ENCODE data around the gene DMWD. TPM values are rescaled to one million over a fixed set of nuclear protein-coding genes. Genes with fewer than 3 reads are reported as not detected.
"Not testable (repeated sequence)": the region's sequence is repeated elsewhere in the genome, so short reads cannot be mapped to it uniquely, and the experiment has no call there.

The DMWD gene
- polyA plus RNA-seq, 1 donor = 24.4 TPM

DNA sequence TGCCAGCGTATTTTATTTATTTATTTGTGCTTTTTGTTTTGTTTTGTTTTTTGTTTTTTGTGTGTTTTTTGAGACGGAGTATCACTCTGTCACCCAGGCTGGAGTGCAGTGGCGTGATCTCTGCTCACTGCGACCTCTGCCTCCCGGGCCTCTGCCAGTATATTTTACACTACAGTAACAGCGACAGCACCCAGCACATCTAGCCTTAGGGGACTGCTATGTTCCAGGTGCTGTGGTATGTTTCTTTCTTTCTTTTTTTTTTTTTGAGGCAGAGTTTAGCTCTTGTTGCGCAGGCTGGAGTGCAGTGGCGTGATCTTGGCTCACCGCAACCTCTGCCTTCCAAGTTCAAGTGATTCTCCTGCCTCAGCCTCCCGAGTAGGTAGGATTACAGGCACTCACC is 41.2 kb downstream of the DMWD start:
- no CpG with 5 or more reads among the region's 10 CpGs for WGBS (ENCODE audit: insufficient coverage, low lambda C conversion rate)
- not testable (repeated sequence) for H3K4me1 ChIP-seq (ENCODE audit: control insufficient read depth, insufficient read depth, low read length)

DNA sequence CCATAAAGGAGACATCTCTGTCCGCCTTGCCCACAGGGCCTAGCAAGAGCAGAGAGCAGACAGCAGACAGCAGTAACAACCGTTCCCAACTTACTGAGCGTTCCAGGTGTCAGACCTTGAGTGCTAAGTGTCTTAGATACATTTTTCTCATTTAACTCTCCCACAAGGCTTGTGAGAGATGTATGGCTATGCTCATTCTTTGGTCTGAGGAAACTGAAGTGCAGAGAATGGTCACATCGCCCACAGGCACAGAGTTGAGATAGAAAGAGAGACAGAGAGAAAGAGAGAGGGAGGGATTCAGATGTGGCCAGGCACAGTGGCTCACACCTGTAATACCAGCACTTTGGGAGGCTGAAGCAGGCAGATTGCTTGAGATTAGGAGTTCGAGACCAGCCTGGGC is 45.1 kb downstream of the DMWD start:
- H3K4me3 ChIP-seq (ENCODE audit: low read length) = no peak overlapping the region
- DNase-seq = no peak
- H3K27ac ChIP-seq (ENCODE audit: low read length) = no peak overlapping the region
- H3K4me1 ChIP-seq (ENCODE audit: control insufficient read depth, insufficient read depth, low read length) = no peaks in the 10 kb centered on the region
- H3K36me3 ChIP-seq (ENCODE audit: control insufficient read depth, insufficient read depth, low read length) = no peaks in the 10 kb centered on the region
- peaks cover 7% of the 10 kb centered on the region for H3K27me3 ChIP-seq (ENCODE audit: control insufficient read depth, insufficient read depth, low read length)
- WGBS (ENCODE audit: insufficient coverage, low lambda C conversion rate) = no CpG with 5 or more reads among the region's 5 CpGs
- no peaks in the 10 kb centered on the region for H3K9me3 ChIP-seq (ENCODE audit: control insufficient read depth, low read depth, low read length)

More for the DNA sequence above, 41.2 kb downstream of the DMWD start:
- not testable (repeated sequence) for H3K27me3 ChIP-seq (ENCODE audit: control insufficient read depth, insufficient read depth, low read length); H3K27ac ChIP-seq (ENCODE audit: low read length); H3K4me3 ChIP-seq (ENCODE audit: low read length); H3K36me3 ChIP-seq (ENCODE audit: control insufficient read depth, insufficient read depth, low read length); DNase-seq; H3K9me3 ChIP-seq (ENCODE audit: control insufficient read depth, low read depth, low read length)

DNA sequence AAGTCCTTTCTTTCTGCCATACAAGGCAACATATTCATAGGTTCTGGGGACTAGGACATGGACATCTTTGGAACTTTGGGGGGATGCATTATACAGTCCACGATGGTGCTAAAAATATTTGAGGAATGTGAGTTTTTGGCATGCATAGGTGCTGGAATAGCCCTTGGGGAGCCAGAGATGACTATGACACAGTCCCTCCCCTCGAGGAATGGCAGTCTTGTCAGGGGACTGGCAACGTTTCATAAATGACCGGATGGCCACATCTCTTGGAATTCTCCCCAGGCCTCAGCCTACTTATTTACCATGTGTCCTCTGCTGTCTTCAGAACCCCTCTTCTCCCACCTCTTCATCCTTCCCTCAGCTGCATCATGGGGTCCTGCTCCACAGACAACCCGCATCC is 45.8 kb downstream of the DMWD start:
- DNase-seq = no peak
- no CpG with 5 or more reads among the region's 5 CpGs for WGBS (ENCODE audit: insufficient coverage, low lambda C conversion rate)
- peaks cover 7% of the 10 kb centered on the region for H3K27me3 ChIP-seq (ENCODE audit: control insufficient read depth, insufficient read depth, low read length)
- no peaks in the 10 kb centered on the region for H3K9me3 ChIP-seq (ENCODE audit: control insufficient read depth, low read depth, low read length)
- H3K4me1 ChIP-seq (ENCODE audit: control insufficient read depth, insufficient read depth, low read length) = no peaks in the 10 kb centered on the region
- H3K4me3 ChIP-seq (ENCODE audit: low read length) = no peak overlapping the region
- no peak overlapping the region for H3K27ac ChIP-seq (ENCODE audit: low read length)
- no peaks in the 10 kb centered on the region for H3K36me3 ChIP-seq (ENCODE audit: control insufficient read depth, insufficient read depth, low read length)

DNA sequence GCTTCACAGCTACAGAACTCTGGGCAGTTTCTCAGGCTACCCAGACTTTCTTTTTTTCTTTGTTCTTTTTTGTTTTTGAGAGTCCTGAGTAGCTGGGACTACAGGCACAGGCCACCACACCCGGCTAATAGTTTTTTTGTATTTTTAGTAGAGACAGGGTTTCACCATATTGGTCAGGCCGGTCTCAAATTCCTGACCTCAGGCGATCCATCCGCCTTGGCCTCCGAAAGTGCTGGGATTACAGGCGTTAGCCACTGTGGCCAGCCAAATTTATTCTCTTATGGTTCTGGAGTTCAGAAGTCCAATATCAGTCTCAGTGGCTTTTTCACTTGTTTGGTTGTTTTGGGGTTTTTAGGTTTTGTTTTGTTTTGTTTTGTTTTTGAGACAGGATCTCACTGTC is 47.0 kb downstream of the DMWD start:
- Histone ChIP-seq H3K4me3 (ENCODE audit: low read length) (no peak overlapping the region), H3K36me3 (ENCODE audit: control insufficient read depth, insufficient read depth, low read length) (no peaks in the 10 kb centered on the region), H3K27ac (ENCODE audit: low read length) (no peak overlapping the region), H3K27me3 (ENCODE audit: control insufficient read depth, insufficient read depth, low read length) (peaks cover 7% of the 10 kb centered on the region), H3K4me1 (ENCODE audit: control insufficient read depth, insufficient read depth, low read length) (no peaks in the 10 kb centered on the region), H3K9me3 (ENCODE audit: control insufficient read depth, low read depth, low read length) (no peaks in the 10 kb centered on the region)
- WGBS (ENCODE audit: insufficient coverage, low lambda C conversion rate) = no CpG with 5 or more reads among the region's 6 CpGs
- DNase-seq = no peak

DNA sequence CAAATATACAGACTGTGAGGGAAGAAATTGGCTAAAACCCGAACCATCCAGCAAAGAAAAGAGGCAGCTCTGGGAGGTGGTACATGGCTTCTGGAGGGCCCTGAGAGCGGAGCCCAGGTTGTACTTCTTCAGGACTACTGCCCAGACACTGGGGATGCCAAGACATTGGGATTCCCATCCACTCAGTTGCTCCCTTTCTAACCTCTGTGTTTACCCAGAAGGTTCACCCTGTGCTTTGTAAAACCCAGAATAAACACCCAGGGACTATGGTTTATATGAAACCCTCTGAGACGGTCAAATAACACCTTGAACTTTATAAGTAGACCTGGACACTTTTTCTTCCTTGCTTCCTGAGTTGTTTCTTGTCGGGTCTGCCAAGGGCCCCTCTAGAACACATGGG is 49.7 kb downstream of the DMWD start:
- no peak overlapping the region for H3K27ac ChIP-seq (ENCODE audit: low read length)
- no peak overlapping the region for H3K4me3 ChIP-seq (ENCODE audit: low read length)
- no peak for DNase-seq
- no peaks in the 10 kb centered on the region for H3K9me3 ChIP-seq (ENCODE audit: control insufficient read depth, low read depth, low read length)
- H3K4me1 ChIP-seq (ENCODE audit: control insufficient read depth, insufficient read depth, low read length) = no peaks in the 10 kb centered on the region
- 0% methylated on average over 1 of the region's 4 CpGs for WGBS (ENCODE audit: insufficient coverage, low lambda C conversion rate)
- peaks cover 7% of the 10 kb centered on the region for H3K27me3 ChIP-seq (ENCODE audit: control insufficient read depth, insufficient read depth, low read length)
- no peaks in the 10 kb centered on the region for H3K36me3 ChIP-seq (ENCODE audit: control insufficient read depth, insufficient read depth, low read length)

DNA sequence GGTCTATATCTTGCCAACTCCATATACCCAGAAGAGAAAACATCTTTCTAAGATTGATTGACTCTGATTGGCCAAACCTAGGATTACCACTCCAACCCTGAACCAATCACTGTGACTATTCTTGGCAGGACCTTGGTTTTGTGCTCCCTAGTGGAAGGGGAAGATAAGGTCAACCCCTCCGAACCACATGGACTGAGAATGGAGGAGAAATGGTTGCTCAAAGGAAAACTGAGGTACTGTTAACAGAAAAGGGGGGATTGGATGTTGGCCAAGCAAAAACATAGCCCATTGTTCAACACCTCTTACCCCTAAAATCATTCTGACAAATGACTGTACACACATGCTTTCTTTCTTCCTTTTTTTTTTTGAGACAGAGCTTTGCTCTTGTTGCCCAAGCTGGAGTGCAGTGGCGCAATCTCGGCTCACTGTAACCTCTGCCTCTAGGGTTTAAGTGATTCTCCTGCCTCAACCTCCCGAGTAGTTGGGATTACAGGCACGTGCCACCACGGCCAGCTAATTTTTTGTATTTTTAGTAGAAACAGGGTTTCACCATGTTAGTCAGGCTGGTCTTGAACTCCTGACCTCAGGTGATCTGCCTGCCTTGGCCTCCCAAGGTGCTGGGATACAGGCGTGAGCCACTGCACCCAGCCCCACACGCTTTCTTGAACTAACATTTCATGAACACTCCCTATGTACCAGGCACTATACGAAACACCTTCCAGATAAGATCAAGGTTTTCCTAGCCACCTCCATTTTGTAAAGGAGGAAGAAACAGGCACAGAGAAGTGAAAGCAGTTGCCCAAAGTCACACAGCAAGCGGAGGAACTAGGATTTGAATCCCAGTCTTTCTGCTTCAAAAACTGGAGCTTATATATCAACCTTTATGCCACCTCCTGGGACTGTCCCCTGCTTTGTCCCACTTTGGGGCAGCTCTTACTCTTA is 52.9 kb downstream of the DMWD start:
- H3K27me3 ChIP-seq (ENCODE audit: control insufficient read depth, insufficient read depth, low read length) = peaks cover 4% of the 10 kb centered on the region
- H3K36me3 ChIP-seq (ENCODE audit: control insufficient read depth, insufficient read depth, low read length) = no peaks in the 10 kb centered on the region
- no CpG with 5 or more reads among the region's 10 CpGs for WGBS (ENCODE audit: insufficient coverage, low lambda C conversion rate)
- H3K4me3 ChIP-seq (ENCODE audit: low read length) = no peak overlapping the region
- no peaks in the 10 kb centered on the region for H3K9me3 ChIP-seq (ENCODE audit: control insufficient read depth, low read depth, low read length)
- DNase-seq = no peak
- no peak overlapping the region for H3K27ac ChIP-seq (ENCODE audit: low read length)
- no peaks in the 10 kb centered on the region for H3K4me1 ChIP-seq (ENCODE audit: control insufficient read depth, insufficient read depth, low read length)

DNA sequence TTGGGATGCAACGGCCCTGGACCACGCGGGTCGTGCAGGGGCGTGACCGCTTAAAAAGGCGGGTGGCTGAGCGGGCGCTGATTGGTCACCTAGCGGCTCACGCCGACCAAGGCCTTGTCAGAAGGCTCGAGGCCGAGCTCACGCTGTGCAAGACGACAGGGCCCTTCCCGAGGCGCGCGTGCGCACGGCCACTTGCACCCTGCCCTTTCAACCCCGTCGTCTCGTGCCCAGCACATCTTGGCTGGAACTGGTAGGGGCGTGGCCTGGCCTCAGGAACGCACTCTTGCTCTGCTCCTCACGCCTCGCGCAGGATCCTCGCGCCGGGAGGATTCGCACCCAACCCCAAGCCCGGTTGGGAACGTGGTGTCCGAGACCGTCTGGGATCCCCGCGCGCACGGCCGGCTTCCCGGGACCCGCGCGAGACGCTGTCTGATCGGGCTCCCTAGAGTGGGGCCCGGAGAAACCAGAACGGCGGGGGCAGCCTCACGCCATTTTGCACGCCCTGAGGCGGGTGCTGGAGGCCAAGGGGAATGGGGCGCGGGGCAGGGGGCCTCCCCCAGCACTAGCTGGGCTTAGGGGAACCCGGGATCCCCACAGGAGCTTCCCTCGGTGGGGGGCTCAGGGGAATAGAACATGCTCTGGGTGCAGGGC is 59.4 kb downstream of the DMWD start, which contains the start of gene MEIOSIN:
Gene MEIOSIN (plus strand): TSS at position 280 of the 651 bp plus-strand sequence. CDS start 1,938 bp downstream, outside the sequence.
- no peaks in the 10 kb centered on the region for H3K4me1 ChIP-seq (ENCODE audit: control insufficient read depth, insufficient read depth, low read length)
- H3K9me3 ChIP-seq (ENCODE audit: control insufficient read depth, low read depth, low read length) = peaks cover 5% of the 10 kb centered on the region
- no peaks in the 10 kb centered on the region for H3K27me3 ChIP-seq (ENCODE audit: control insufficient read depth, insufficient read depth, low read length)
- H3K36me3 ChIP-seq (ENCODE audit: control insufficient read depth, insufficient read depth, low read length) = no peaks in the 10 kb centered on the region
- WGBS (ENCODE audit: insufficient coverage, low lambda C conversion rate) = 100% methylated on average over 1 of the region's 59 CpGs
- no peak within 1 kb of the TSS for H3K27ac ChIP-seq (ENCODE audit: low read length)
- no peak for DNase-seq
- H3K4me3 ChIP-seq (ENCODE audit: low read length) = no peak within 1 kb of the TSS

Other genes starting within 250 kb of the DMWD start
- gene OPA3, start 208.0 kb downstream of the DMWD start, polyA plus RNA-seq = 8.7 TPM
- gene GPR4, start 190.6 kb downstream of the DMWD start, polyA plus RNA-seq = 0.66 TPM
- 24.4 TPM for gene EML2, start 153.4 kb downstream of the DMWD start, polyA plus RNA-seq
- gene GIPR, start 124.6 kb downstream of the DMWD start, polyA plus RNA-seq = 8.1 TPM
- 249 TPM for gene SNRPD2, start 100.9 kb downstream of the DMWD start, polyA plus RNA-seq
- gene QPCTL, start 100.2 kb downstream of the DMWD start, polyA plus RNA-seq = 8.1 TPM
- 13.9 TPM for gene FBXO46, start 61.9 kb downstream of the DMWD start, polyA plus RNA-seq
- not detected for gene MEIOSIN, start 59.4 kb downstream of the DMWD start, polyA plus RNA-seq
- 9.3 TPM for gene SIX5, start 23.6 kb downstream of the DMWD start, polyA plus RNA-seq
- 49.4 TPM for gene DMPK, start 10.4 kb downstream of the DMWD start, polyA plus RNA-seq
- gene RSPH6A, start 22.5 kb upstream of the DMWD start, polyA plus RNA-seq = 0.01 TPM
- gene SYMPK, start 70.3 kb upstream of the DMWD start, polyA plus RNA-seq = 65.0 TPM
- 21.3 TPM for gene FOXA3, start 71.5 kb upstream of the DMWD start, polyA plus RNA-seq
- gene IRF2BP1, start 93.3 kb upstream of the DMWD start, polyA plus RNA-seq = 21.1 TPM
- 8.9 TPM for gene MYPOP, start 109.8 kb upstream of the DMWD start, polyA plus RNA-seq
- gene NANOS2, start 121.9 kb upstream of the DMWD start, polyA plus RNA-seq = not detected
- 2.5 TPM for gene NOVA2, start 181.0 kb upstream of the DMWD start, polyA plus RNA-seq
- gene CCDC61, start 202.6 kb upstream of the DMWD start, polyA plus RNA-seq = 13.2 TPM
- gene PGLYRP1, start 230.2 kb upstream of the DMWD start, polyA plus RNA-seq = 0.07 TPM
- 0.36 TPM for gene IGFL4, start 248.2 kb upstream of the DMWD start, polyA plus RNA-seq

Data from large intestine (tissue), 3 donors.